Mammary epithelial cell (primary cell): ENCODE results near the gene DYNLT4.

Experiments used
- EZH2 ChIP-seq: IDR thresholded peaks from 2 replicates; pipeline ENCODE4 v1.6.1; 2012; ENCODE audit warnings: low read length, inconsistent platforms, borderline replicate concordance
- TF ChIP-seq, protein P1 (sequence below), 2 donors: IDR thresholded peaks in 1 of 2; conservative IDR thresholded peaks in 1 of 2; 2 replicates each; pipeline ENCODE4 v1.5.1; 2011 to 2012; ENCODE audit warnings: inconsistent platforms in 2 of 2, low read length in 2 of 2, mild to moderate bottlenecking in 2 of 2, control low read depth in 1 of 2, low read depth in 1 of 2; ENCODE audit not compliant: insufficient read depth in 1 of 2; ENCODE audit errors: extremely low read depth in 1 of 2

DNA sequence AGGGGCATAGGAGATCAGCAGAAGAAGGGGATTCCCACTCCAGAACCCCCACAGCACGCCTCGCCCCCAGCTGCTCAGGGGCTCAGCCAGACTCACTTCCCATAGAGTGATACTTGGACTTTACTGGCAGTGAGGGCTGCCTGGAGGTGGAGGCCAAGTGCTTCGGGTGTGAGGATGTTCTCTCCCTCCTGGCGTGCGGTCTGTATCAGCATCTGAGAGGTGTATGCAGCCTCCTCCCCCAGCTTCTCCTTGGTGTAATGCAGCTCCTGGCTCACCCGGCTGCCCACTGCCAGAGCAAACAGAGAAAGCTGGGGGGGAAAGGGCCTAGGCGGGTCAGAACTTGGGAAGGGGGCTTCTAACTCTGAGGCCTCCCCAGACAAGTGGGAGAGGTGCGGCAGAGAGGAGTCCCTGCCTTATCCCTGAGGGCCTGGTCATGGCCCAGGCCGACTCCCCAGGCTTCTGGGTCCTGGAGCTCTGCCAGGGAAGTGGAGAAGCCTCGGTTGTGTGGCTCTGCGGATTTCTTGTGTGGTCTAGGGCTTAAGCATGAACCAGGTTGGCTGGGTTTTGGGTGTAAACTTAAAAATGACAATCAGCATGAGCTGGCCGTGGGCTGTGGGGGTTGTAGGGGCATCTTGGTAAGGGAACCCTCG lies 25.0 kb upstream of the DYNLT4 start:
- TF ChIP-seq, protein P1, sequence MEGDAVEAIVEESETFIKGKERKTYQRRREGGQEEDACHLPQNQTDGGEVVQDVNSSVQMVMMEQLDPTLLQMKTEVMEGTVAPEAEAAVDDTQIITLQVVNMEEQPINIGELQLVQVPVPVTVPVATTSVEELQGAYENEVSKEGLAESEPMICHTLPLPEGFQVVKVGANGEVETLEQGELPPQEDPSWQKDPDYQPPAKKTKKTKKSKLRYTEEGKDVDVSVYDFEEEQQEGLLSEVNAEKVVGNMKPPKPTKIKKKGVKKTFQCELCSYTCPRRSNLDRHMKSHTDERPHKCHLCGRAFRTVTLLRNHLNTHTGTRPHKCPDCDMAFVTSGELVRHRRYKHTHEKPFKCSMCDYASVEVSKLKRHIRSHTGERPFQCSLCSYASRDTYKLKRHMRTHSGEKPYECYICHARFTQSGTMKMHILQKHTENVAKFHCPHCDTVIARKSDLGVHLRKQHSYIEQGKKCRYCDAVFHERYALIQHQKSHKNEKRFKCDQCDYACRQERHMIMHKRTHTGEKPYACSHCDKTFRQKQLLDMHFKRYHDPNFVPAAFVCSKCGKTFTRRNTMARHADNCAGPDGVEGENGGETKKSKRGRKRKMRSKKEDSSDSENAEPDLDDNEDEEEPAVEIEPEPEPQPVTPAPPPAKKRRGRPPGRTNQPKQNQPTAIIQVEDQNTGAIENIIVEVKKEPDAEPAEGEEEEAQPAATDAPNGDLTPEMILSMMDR (conservative IDR thresholded peaks at IDR 0.05 in 1 of 2, IDR thresholded peaks at IDR 0.05 in 1 of 2; ENCODE audit: extremely low read depth in 1 of 2, insufficient read depth in 1 of 2, low read depth in 1 of 2, low read length in 2 of 2), result no peak
- no peak for TF ChIP-seq EZH2
